Nephron progenitor cell (in vitro differentiated cells): Measurements from ENCODE around the gene LNX1.

ENCODE experiments used
- DNase-seq: peaks from one replicate; pipeline ENCODE4 v3.0.0; 2021
- H3K27ac Mint-ChIP-seq: 2 replicates; pipeline ENCODE4 v1.8.0; 2021; ENCODE audit warnings: mild to moderate bottlenecking, moderate library complexity, mixed read lengths
- H3K27me3 Mint-ChIP-seq: 2 replicates; pipeline ENCODE4 v1.8.0; 2021; ENCODE audit warnings: mild to moderate bottlenecking, low read depth, mixed read lengths; ENCODE audit not compliant: poor library complexity
- H3K36me3 Mint-ChIP-seq: 2 replicates; pipeline ENCODE4 v1.8.0; 2021; ENCODE audit warnings: low read depth, mixed read lengths
- H3K4me1 Mint-ChIP-seq: 2 replicates; pipeline ENCODE4 v1.8.0; 2021; ENCODE audit warnings: mixed read lengths
- H3K4me3 Mint-ChIP-seq: 2 replicates; pipeline ENCODE4 v1.8.0; 2021; ENCODE audit warnings: mild to moderate bottlenecking, moderate library complexity, mixed read lengths
- H3K9me3 Mint-ChIP-seq: 2 replicates; pipeline ENCODE4 v1.8.0; 2021; ENCODE audit warnings: mild to moderate bottlenecking, moderate library complexity, mixed read lengths
- CTCF ChIP-seq: fragments of 200-600 bp; sonication (generic); IDR thresholded peaks from 2 replicates; pipeline ENCODE4 v1.5.0; 2021; ENCODE audit warnings: antibody characterized with exemption

LNX1 gene

GRCh38 chr4:53531585-53532224 lies 59.6 kb downstream of the LNX1 start:
- Mint-ChIP-seq H3K9me3 (no peaks in the 10 kb centered on the region), H3K36me3 (no peaks in the 10 kb centered on the region), H3K4me3 (no peak overlapping the region), H3K27ac (no peak overlapping the region), H3K27me3 (peaks cover 4% of the 10 kb centered on the region), H3K4me1 (peaks cover 33% of the 10 kb centered on the region)
- no peak for TF ChIP-seq CTCF
- DNase-seq, result no peak

- H3K4me3 Mint-ChIP-seq, result no peak overlapping the region
- peaks cover 27% of the 10 kb centered on the region for H3K4me1 Mint-ChIP-seq
- H3K9me3 Mint-ChIP-seq, result no peaks in the 10 kb centered on the region
- peaks cover 4% of the 10 kb centered on the region for H3K27me3 Mint-ChIP-seq
- H3K36me3 Mint-ChIP-seq, result no peaks in the 10 kb centered on the region
- H3K27ac Mint-ChIP-seq, result no peak overlapping the region
- TF ChIP-seq CTCF, result no peak
- no peak for DNase-seq
Measured at GRCh38 chr4:53529025-53529424, 62.3 kb downstream of the LNX1 start.

GRCh38 chr4:53527930-53528329 lies 63.4 kb downstream of the LNX1 start:
- DNase-seq, result no peak
- H3K4me3 Mint-ChIP-seq, result no peak overlapping the region
- H3K9me3 Mint-ChIP-seq, result no peaks in the 10 kb centered on the region
- peaks cover 23% of the 10 kb centered on the region for H3K4me1 Mint-ChIP-seq
- H3K36me3 Mint-ChIP-seq, result no peaks in the 10 kb centered on the region
- H3K27ac Mint-ChIP-seq, result no peak overlapping the region
- peaks cover 4% of the 10 kb centered on the region for H3K27me3 Mint-ChIP-seq
- TF ChIP-seq CTCF, result no peak

- Mint-ChIP-seq H3K4me3 (no peak overlapping the region), H3K27me3 (peaks cover 4% of the 10 kb centered on the region), H3K27ac (no peak overlapping the region), H3K4me1 (peaks cover 17% of the 10 kb centered on the region), H3K9me3 (no peaks in the 10 kb centered on the region), H3K36me3 (no peaks in the 10 kb centered on the region)
- no peak for DNase-seq
- no peak for TF ChIP-seq CTCF
Measured at GRCh38 chr4:53527326-53527725, 64.0 kb downstream of the LNX1 start.

GRCh38 chr4:53522334-53522733 lies 69.0 kb downstream of the LNX1 start:
- Mint-ChIP-seq H3K4me1 (peaks cover 11% of the 10 kb centered on the region), H3K36me3 (no peaks in the 10 kb centered on the region), H3K4me3 (no peak overlapping the region), H3K9me3 (no peaks in the 10 kb centered on the region), H3K27me3 (no peaks in the 10 kb centered on the region), H3K27ac (no peak overlapping the region)
- no peak for DNase-seq
- no peak for TF ChIP-seq CTCF

GRCh38 chr4:53520116-53520515 lies 71.2 kb downstream of the LNX1 start:
- no peaks in the 10 kb centered on the region for H3K36me3 Mint-ChIP-seq
- TF ChIP-seq CTCF, result no peak
- H3K9me3 Mint-ChIP-seq, result no peaks in the 10 kb centered on the region
- no peak overlapping the region for H3K27ac Mint-ChIP-seq
- H3K27me3 Mint-ChIP-seq, result no peaks in the 10 kb centered on the region
- DNase-seq, result no peak
- H3K4me1 Mint-ChIP-seq, result peaks cover 19% of the 10 kb centered on the region
- H3K4me3 Mint-ChIP-seq, result no peak overlapping the region
